ENCODE measurements around the gene SLC12A7. TPM values are rescaled to one million over a fixed set of nuclear protein-coding genes. Genes with fewer than 3 reads are reported as not detected.

The SLC12A7 gene
- total and polyA plus RNA-seq, 11 donors = 66.3 to 159 (median 128) TPM

- Histone ChIP-seq H3K27ac (no peak overlapping the region), H3K27me3 (no peaks in the 10 kb centered on the region), H3K36me3 (no peaks in the 10 kb centered on the region), H3K9me3 (no peaks in the 10 kb centered on the region), H3K4me1 (peaks cover 0 to 45% (median 21%) of the 10 kb centered on the region in 12 donors), H3K4me3 (no peak overlapping the region)
- intact Hi-C loops (cut with DNase I) = loop anchor here in 3 of 10 donors (5.0 to 10.0 kb wide), 5 partner anchors 34 to 124 kb away; no protein-coding TSS in a partner anchor
- DNase-seq (no peak), ATAC-seq (no peak)
- no peak for TF ChIP-seq CTCF (IDR thresholded peaks at IDR 0.05)
- TF ChIP-seq POLR2A (IDR thresholded peaks at IDR 0.05) = no peak
- WGBS, 4 donors = 75 to 80% (median 76%) methylated on average over 27 of the region's 27 CpGs
Measured at GRCh38 chr5:1135696-1136525, 24.0 kb upstream of the SLC12A7 start.

- ATAC-seq = no peak
- DNase-seq = no peak
- TF ChIP-seq POLR2A (IDR thresholded peaks at IDR 0.05) (no peak), CTCF (IDR thresholded peaks at IDR 0.05) (peak in 3 of 12 donors; percentile 5 to 29 (median 10))
- Histone ChIP-seq H3K27me3 (no peaks in the 10 kb centered on the region), H3K36me3 (no peaks in the 10 kb centered on the region), H3K4me1 (peaks cover 0 to 43% (median 17%) of the 10 kb centered on the region in 12 donors), H3K27ac (peak overlapping the region in 3 of 12 donors; percentile 14 to 32 (median 24)), H3K9me3 (no peaks in the 10 kb centered on the region), H3K4me3 (no peak overlapping the region)
- intact Hi-C loops (cut with DNase I) = loop anchor here in 3 of 10 donors (5.0 to 10.0 kb wide), 3 partner anchors 42 to 80 kb away; no protein-coding TSS in a partner anchor
- WGBS, 4 donors = 53 to 70% (median 56%) methylated on average over 14 of the region's 14 CpGs
Measured at GRCh38 chr5:1134478-1134877, 22.6 kb upstream of the SLC12A7 start.

GRCh38 chr5:1133510-1134201, 21.8 kb upstream of the SLC12A7 start:
- Histone ChIP-seq H3K4me3 (no peak overlapping the region), H3K36me3 (no peaks in the 10 kb centered on the region), H3K9me3 (no peaks in the 10 kb centered on the region), H3K4me1 (peaks cover 0 to 51% (median 22%) of the 10 kb centered on the region in 12 donors), H3K27me3 (no peaks in the 10 kb centered on the region), H3K27ac (peak overlapping the region in 7 of 12 donors; percentile 9 to 43 (median 29))
- TF ChIP-seq POLR2A (IDR thresholded peaks at IDR 0.05) = no peak
- TF ChIP-seq CTCF (IDR thresholded peaks at IDR 0.05) = no peak
- 60 to 73% (median 69%) methylated on average over 12 to 17 of the region's 17 CpGs for WGBS, 4 donors
- intact Hi-C loops (cut with DNase I) = loop anchor here in 3 of 10 donors (5.0 to 10.0 kb wide), 3 partner anchors 41 to 79 kb away; no protein-coding TSS in a partner anchor
- ATAC-seq (peak in 2 of 4 donors; percentile 2 to 27), DNase-seq (peak in 2 of 5 donors; percentile 37 to 64)

GRCh38 chr5:1133108-1133507, 21.2 kb upstream of the SLC12A7 start:
- Histone ChIP-seq H3K36me3 (no peaks in the 10 kb centered on the region), H3K4me1 (peaks cover 2 to 56% (median 28%) of the 10 kb centered on the region in 12 donors), H3K27me3 (no peaks in the 10 kb centered on the region), H3K27ac (peak overlapping the region in 4 of 12 donors; percentile 13 to 34 (median 30)), H3K9me3 (no peaks in the 10 kb centered on the region), H3K4me3 (no peak overlapping the region)
- TF ChIP-seq POLR2A (IDR thresholded peaks at IDR 0.05) = no peak
- TF ChIP-seq CTCF (IDR thresholded peaks at IDR 0.05) = no peak
- DNase-seq = no peak
- 82 to 87% (median 85%) methylated on average over 8 to 9 of the region's 9 CpGs for WGBS, 4 donors
- intact Hi-C loops (cut with DNase I) = loop anchor here in 3 of 10 donors (5.0 to 10.0 kb wide), 3 partner anchors 41 to 78 kb away; no protein-coding TSS in a partner anchor
- no peak for ATAC-seq

Measured in heart left ventricle (tissue), 16 donors.